GM12873 (cell line): ENCODE measurements around the gene ZNF48.

Experiments
- CTCF ChIP-seq: IDR thresholded peaks from 2 replicates; pipeline ENCODE4 v1.5.1; 2012; ENCODE audit warnings: low read depth, mild to moderate bottlenecking, moderate library complexity, low read length, control low read depth; ENCODE audit not compliant: insufficient read depth; ENCODE audit errors: missing control alignments

The ZNF48 gene

GRCh38 chr16:30356401-30357084 is 38.7 kb upstream of the ZNF48 start:
- no peak for TF ChIP-seq CTCF

- no peak for TF ChIP-seq CTCF
These were observed 38.0 kb upstream of the ZNF48 start for GRCh38 chr16:30357085-30357714.

GRCh38 chr16:30357715-30358576 is 37.3 kb upstream of the ZNF48 start:
- no peak for TF ChIP-seq CTCF

GRCh38 chr16:30358577-30358936 is 36.7 kb upstream of the ZNF48 start:
- no peak for TF ChIP-seq CTCF

GRCh38 chr16:30358990-30359870 is 36.0 kb upstream of the ZNF48 start:
- no peak for TF ChIP-seq CTCF

- no peak for TF ChIP-seq CTCF
These were observed 35.4 kb upstream of the ZNF48 start for GRCh38 chr16:30359871-30360170.
